Measurements from ENCODE around the gene OGFOD3.

- TF ChIP-seq POLR2A (IDR thresholded peaks at IDR 0.05) (no peak), CTCF (IDR thresholded peaks at IDR 0.05) (no peak), POLR2AphosphoS5 (IDR thresholded peaks at IDR 0.05) (no peak), EP300 (IDR thresholded peaks at IDR 0.05) (no peak)
Measured at GRCh38 chr17:82370471-82371332, 47.7 kb downstream of the OGFOD3 start.

Measured in stomach (tissue), 4 donors.